Endothelial cell of umbilical vein (primary cell): ENCODE results near the gene CTTN. TPM values are rescaled to one million over a fixed set of nuclear protein-coding genes. Genes with fewer than 3 reads are reported as not detected.

Experiments used
- BruUV-seq: library from RNA; stranded (reverse); fragments of 400-500 nt; replicated peaks from 2 replicates; lab custom pipeline; 2021; lab: Mats Ljungman, UMichigan
- CTCF ChIA-PET: fragments of 300-600, 350-600 bp; sonication (Branson Sonifier 250); formaldehyde crosslinking; loops from one replicate; lab custom pipeline; 2021; ENCODE audit warnings: antibody characterized with exemption, inconsistent platforms; lab: Charles Lee
- POLR2A ChIA-PET: fragments of 300-600, 350-600 bp; sonication (Branson Sonifier 250); formaldehyde crosslinking; loops from one replicate; lab custom pipeline; 2021; ENCODE audit warnings: antibody characterized with exemption, inconsistent platforms; lab: Charles Lee
- DNase-seq: peaks from one replicate; pipeline ENCODE4 v3.0.0-alpha.2; 2011; ENCODE audit warnings: low read depth, low spot score
- FAIRE-seq: peaks from 2 replicates; lab custom pipeline; 2011; peaks lifted over from hg19 to GRCh38; lab: Jason Lieb, UNC
- H2AFZ ChIP-seq: 2 replicates; pipeline ENCODE4 v1.6.0; 2012; ENCODE audit warnings: low read depth, low read length, control low read depth, inconsistent platforms
- H3K27ac ChIP-seq: 2 replicates; pipeline ENCODE4 v1.5.1; 2011; ENCODE audit warnings: low read depth, mild to moderate bottlenecking, control low read depth, low read length, moderate library complexity; ENCODE audit not compliant: insufficient read depth
- H3K27me3 ChIP-seq, 2 experiments: 2 replicates each; pipeline versions ENCODE4 v1.6.0 to v1.6.1; 2011; ENCODE audit warnings: low read length in 2 of 2, mixed read lengths in 1 of 2; ENCODE audit not compliant: control insufficient read depth in 2 of 2, insufficient read depth in 2 of 2
- H3K36me3 ChIP-seq, 2 experiments: 2 replicates in 1 of 2; 3 replicates in 1 of 2; pipeline ENCODE4 v1.5.1; 2011; ENCODE audit warnings: low read length in 2 of 2, mild to moderate bottlenecking in 1 of 2, moderate library complexity in 1 of 2; ENCODE audit not compliant: control insufficient read depth in 2 of 2, insufficient read depth in 2 of 2; ENCODE audit errors: extremely low read depth in 1 of 2
- H3K4me1 ChIP-seq: 3 replicates; pipeline ENCODE4 v1.5.1; 2011; ENCODE audit warnings: mild to moderate bottlenecking, low read length; ENCODE audit not compliant: control insufficient read depth, insufficient read depth; ENCODE audit errors: extremely low read depth
- H3K4me2 ChIP-seq: 2 replicates; pipeline ENCODE4 v1.6.1; 2011; ENCODE audit warnings: low read length, control low read depth, mixed read lengths; ENCODE audit not compliant: insufficient read depth
- H3K4me3 ChIP-seq, 3 experiments: fragments of 200-600 bp in 1 of 3; sonication (generic), shearing (Covaris generic) in 1 of 3; replicated peaks in 1 of 3; 2 replicates each; pipeline ENCODE4 v1.5.1; 2011 to 2016; ENCODE audit warnings: control low read depth in 3 of 3, low read length in 3 of 3, mild to moderate bottlenecking in 2 of 3, inconsistent platforms in 1 of 3, low read depth in 1 of 3, moderate library complexity in 1 of 3; ENCODE audit not compliant: insufficient read depth in 1 of 3
- H3K79me2 ChIP-seq: 2 replicates; pipeline ENCODE4 v1.6.0; 2012; ENCODE audit warnings: low read length, inconsistent platforms; ENCODE audit not compliant: control insufficient read depth, insufficient read depth
- H3K9ac ChIP-seq: replicated peaks from 2 replicates; pipeline ENCODE3; 2011; ENCODE audit warnings: low read length, control low read depth; ENCODE audit not compliant: insufficient read depth; ENCODE audit errors: extremely low read depth
- H3K9me1 ChIP-seq: replicated peaks from 3 replicates; pipeline ENCODE4 v1.6.0; 2011; ENCODE audit warnings: mild to moderate bottlenecking, low read length; ENCODE audit not compliant: control insufficient read depth, insufficient read depth; ENCODE audit errors: extremely low read depth
- H3K9me3 ChIP-seq: replicated peaks from 2 replicates; pipeline ENCODE4 v1.5.1; 2012; ENCODE audit warnings: low read length, inconsistent platforms; ENCODE audit not compliant: control insufficient read depth, insufficient read depth
- H4K20me1 ChIP-seq: replicated peaks from 2 replicates; pipeline ENCODE3; 2011; ENCODE audit warnings: mild to moderate bottlenecking, low read length; ENCODE audit not compliant: control insufficient read depth, insufficient read depth; ENCODE audit errors: extremely low read depth
- EZH2 ChIP-seq: IDR thresholded peaks from 2 replicates; pipeline ENCODE4 v1.6.1; 2012; ENCODE audit warnings: borderline replicate concordance, low read depth, mild to moderate bottlenecking, moderate library complexity, low read length, inconsistent platforms; ENCODE audit not compliant: severe bottlenecking
- FOS ChIP-seq: IDR thresholded peaks from 2 replicates; pipeline ENCODE4 v1.6.1; 2011; ENCODE audit warnings: mild to moderate bottlenecking, low read length, moderate library complexity, borderline replicate concordance; ENCODE audit not compliant: insufficient read depth
- GATA2 ChIP-seq: IDR thresholded peaks from 2 replicates; pipeline ENCODE4 v1.7.0; 2011; ENCODE audit warnings: low read depth, mild to moderate bottlenecking, moderate library complexity, mixed read lengths, low read length; ENCODE audit not compliant: insufficient read length, insufficient read depth
- JUN ChIP-seq: IDR thresholded peaks from 2 replicates; pipeline ENCODE4 v1.6.1; 2011; ENCODE audit warnings: borderline replicate concordance, low read depth; ENCODE audit not compliant: insufficient read length, insufficient read depth
- MYC ChIP-seq: IDR thresholded peaks from one replicate; pipeline ENCODE4 v1.6.1; 2011; ENCODE audit warnings: mild to moderate bottlenecking, low read depth, low read length
- POLR2A ChIP-seq: IDR thresholded peaks from 2 replicates; pipeline ENCODE4 v1.6.1; 2012; ENCODE audit warnings: low read depth, mild to moderate bottlenecking, control low read depth, low read length
- POLR2AphosphoS5 ChIP-seq: IDR thresholded peaks from 2 replicates; pipeline ENCODE4 v1.6.1; 2012; ENCODE audit warnings: low read depth, mild to moderate bottlenecking, control low read depth, low read length, moderate library complexity; ENCODE audit not compliant: insufficient read depth
- dilution Hi-C: fragments of 300-500 bp; cut with MboI; formaldehyde crosslinking; loops from one replicate; pipeline ENCODE4 v1.15.0; 2019; ENCODE audit warnings: low sequenced_read_pairs; ENCODE audit not compliant: extremely low pct_ligation_motif_present
- intact Hi-C: fragments of 100-400 bp; cut with micrococcal nuclease; formaldehyde crosslinking; loops from one replicate; pipeline ENCODE4 v1.10.0; 2022
- polyA plus RNA-seq, 4 experiments: library from polyadenylated mRNA; depleted of rRNA in 3 of 4; stranded (reverse) in 3 of 4; unstranded in 1 of 4; fragments of >200 nt; gene quantifications; 2 replicates each; pipeline versions ENCODE4 v1.2.1 to v1.2.3, GENCODE V29; 2011 to 2012; ENCODE audit warnings: missing spikeins in 1 of 4
- total RNA-seq: library from RNA; stranded (reverse); gene quantifications from 2 replicates; pipeline ENCODE4 v1.2.3, GENCODE V29; 2021
- TF ChIP-seq, protein P1 (sequence below): IDR thresholded peaks from 2 replicates; pipeline ENCODE4 v1.6.1; 2011; ENCODE audit not compliant: insufficient read depth, insufficient read length
- TF ChIP-seq, protein P2 (sequence below), 2 donors: IDR thresholded peaks; 1 replicate in 1 of 2; 2 replicates in 1 of 2; pipeline ENCODE4 v1.5.1; 2011; ENCODE audit warnings: low read length in 2 of 2, mild to moderate bottlenecking in 2 of 2, moderate library complexity in 2 of 2, control low read depth in 1 of 2, inconsistent platforms in 1 of 2, low read depth in 1 of 2; ENCODE audit not compliant: insufficient read depth in 1 of 2; ENCODE audit errors: extremely low read depth in 1 of 2

The CTTN gene
- total and polyA plus RNA-seq, 2 donors (not counting 3 experiments of a cell fraction or from before 2014, with no cell fraction given): 161 to 330 TPM

DNA sequence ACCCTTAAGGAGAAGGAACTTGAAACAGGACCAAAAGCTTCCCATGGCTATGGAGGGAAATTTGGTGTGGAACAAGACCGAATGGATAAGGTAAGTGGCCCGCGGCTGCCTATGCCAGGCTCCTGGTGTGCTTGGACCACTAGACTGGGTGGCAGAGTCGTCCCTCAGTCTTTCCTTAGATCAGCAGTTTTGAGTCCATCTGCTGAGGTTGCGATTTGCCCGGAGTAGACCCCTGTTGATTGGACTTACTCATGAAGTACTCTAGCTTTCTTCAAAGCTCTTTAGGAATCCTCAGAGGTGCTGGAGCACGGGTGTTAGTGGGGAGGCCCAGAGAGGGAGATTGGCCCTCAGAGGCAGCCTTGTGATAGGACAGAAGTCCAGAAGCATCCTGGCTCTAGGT lies 11.5 kb downstream of the CTTN start:
- DNase-seq: no peak
- CTCF ChIA-PET: no interaction called here
- dilution Hi-C loops: no loop called here
- Histone ChIP-seq H2AFZ (no peak overlapping the region), H3K4me1 (peaks cover 5% of the 10 kb centered on the region), H4K20me1 (no peaks in the 10 kb centered on the region), H3K27ac (no peak overlapping the region), H3K9me3 (no peaks in the 10 kb centered on the region), H3K36me3 (peaks cover 51 to 74% of the 10 kb centered on the region in 2 experiments), H3K79me2 (peaks cover 17% of the 10 kb centered on the region), H3K9ac (no peak overlapping the region), H3K4me2 (no peak overlapping the region), H3K9me1 (no peaks in the 10 kb centered on the region), H3K4me3 (no peak overlapping the region), H3K27me3 (no peaks in the 10 kb centered on the region)
- POLR2A ChIA-PET: no interaction called here
- intact Hi-C loops: no loop called here
- FAIRE-seq: no peak
- BruUV-seq: no TSS peak
- TF ChIP-seq MYC (no peak), EZH2 (no peak), GATA2 (no peak), FOS (no peak), POLR2AphosphoS5 (no peak), POLR2A (no peak), JUN (no peak)
- TF ChIP-seq, protein P1, sequence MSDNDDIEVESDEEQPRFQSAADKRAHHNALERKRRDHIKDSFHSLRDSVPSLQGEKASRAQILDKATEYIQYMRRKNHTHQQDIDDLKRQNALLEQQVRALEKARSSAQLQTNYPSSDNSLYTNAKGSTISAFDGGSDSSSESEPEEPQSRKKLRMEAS: no peak
- TF ChIP-seq, protein P2, sequence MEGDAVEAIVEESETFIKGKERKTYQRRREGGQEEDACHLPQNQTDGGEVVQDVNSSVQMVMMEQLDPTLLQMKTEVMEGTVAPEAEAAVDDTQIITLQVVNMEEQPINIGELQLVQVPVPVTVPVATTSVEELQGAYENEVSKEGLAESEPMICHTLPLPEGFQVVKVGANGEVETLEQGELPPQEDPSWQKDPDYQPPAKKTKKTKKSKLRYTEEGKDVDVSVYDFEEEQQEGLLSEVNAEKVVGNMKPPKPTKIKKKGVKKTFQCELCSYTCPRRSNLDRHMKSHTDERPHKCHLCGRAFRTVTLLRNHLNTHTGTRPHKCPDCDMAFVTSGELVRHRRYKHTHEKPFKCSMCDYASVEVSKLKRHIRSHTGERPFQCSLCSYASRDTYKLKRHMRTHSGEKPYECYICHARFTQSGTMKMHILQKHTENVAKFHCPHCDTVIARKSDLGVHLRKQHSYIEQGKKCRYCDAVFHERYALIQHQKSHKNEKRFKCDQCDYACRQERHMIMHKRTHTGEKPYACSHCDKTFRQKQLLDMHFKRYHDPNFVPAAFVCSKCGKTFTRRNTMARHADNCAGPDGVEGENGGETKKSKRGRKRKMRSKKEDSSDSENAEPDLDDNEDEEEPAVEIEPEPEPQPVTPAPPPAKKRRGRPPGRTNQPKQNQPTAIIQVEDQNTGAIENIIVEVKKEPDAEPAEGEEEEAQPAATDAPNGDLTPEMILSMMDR (IDR thresholded peaks at IDR 0.05; ENCODE audit: extremely low read depth in 1 of 2, insufficient read depth in 1 of 2, low read depth in 1 of 2, low read length in 2 of 2): no peak
